ENCODE data around the gene MYO1D.
"Not testable (repeated sequence)": the region's sequence is repeated elsewhere in the genome, so short reads cannot be mapped to it uniquely, and the experiment has no call there.

The MYO1D gene

GRCh38 chr17:32723310-32723955 lies 153.5 kb downstream of the MYO1D start:
- FAIRE-seq, result no peak

- no peak for FAIRE-seq
These were observed 154.2 kb downstream of the MYO1D start for GRCh38 chr17:32722733-32723132.

- FAIRE-seq, result no peak
These were observed 156.3 kb downstream of the MYO1D start for GRCh38 chr17:32720671-32721070.

- FAIRE-seq, result no peak
These were observed 157.2 kb downstream of the MYO1D start for GRCh38 chr17:32719689-32720088.

GRCh38 chr17:32714922-32715321 lies 162.0 kb downstream of the MYO1D start:
- FAIRE-seq, result not testable (repeated sequence)

GRCh38 chr17:32714206-32714605 lies 162.7 kb downstream of the MYO1D start:
- not testable (repeated sequence) for FAIRE-seq

GRCh38 chr17:32713081-32713480 lies 163.8 kb downstream of the MYO1D start:
- no peak for FAIRE-seq

GRCh38 chr17:32709562-32709961 lies 167.4 kb downstream of the MYO1D start:
- FAIRE-seq, result no peak

- no peak for FAIRE-seq
These were observed 175.1 kb downstream of the MYO1D start for GRCh38 chr17:32701871-32702270.

GRCh38 chr17:32699247-32699646 lies 177.7 kb downstream of the MYO1D start:
- no peak for FAIRE-seq

GRCh38 chr17:32697728-32698625 lies 178.9 kb downstream of the MYO1D start:
- FAIRE-seq, result no peak

GRCh38 chr17:32696426-32696825 lies 180.5 kb downstream of the MYO1D start:
- no peak for FAIRE-seq

GRCh38 chr17:32695864-32696263 lies 181.1 kb downstream of the MYO1D start:
- FAIRE-seq, result no peak

- FAIRE-seq, result no peak
These were observed 183.6 kb downstream of the MYO1D start for GRCh38 chr17:32693194-32693897.

GRCh38 chr17:32692179-32692578 lies 184.7 kb downstream of the MYO1D start:
- no peak for FAIRE-seq

GRCh38 chr17:32689348-32689747 lies 187.6 kb downstream of the MYO1D start:
- FAIRE-seq, result no peak

- FAIRE-seq, result no peak
These were observed 188.7 kb downstream of the MYO1D start for GRCh38 chr17:32688221-32688620.

- no peak for FAIRE-seq
These were observed 192.6 kb downstream of the MYO1D start for GRCh38 chr17:32684087-32684958.

GRCh38 chr17:32673964-32674363 lies 203.0 kb downstream of the MYO1D start:
- no peak for FAIRE-seq

- no peak for FAIRE-seq
These were observed 204.2 kb downstream of the MYO1D start for GRCh38 chr17:32672711-32673110.

GRCh38 chr17:32671896-32672295 lies 205.0 kb downstream of the MYO1D start:
- FAIRE-seq, result no peak

GRCh38 chr17:32664936-32665583 lies 211.9 kb downstream of the MYO1D start:
- no peak for FAIRE-seq

All from G401.6 (cell line).